Measurements from ENCODE around the gene VSIG4.
A peak's percentile ranks its signal among the peaks of the same experiment; 100 is the strongest.

VSIG4 gene

GRCh38 chrX:66009231-66009845 is 30.5 kb downstream of the VSIG4 start:
- Histone ChIP-seq H3K27me3 (ENCODE audit: insufficient read depth, poor library complexity, severe bottlenecking) (no peaks in the 10 kb centered on the region), H3K4me3 (replicated peaks; ENCODE audit: insufficient read depth, low read length) (no peak overlapping the region), H3K27ac (replicated peaks) (peak overlapping the region; percentile 100)
- TF ChIP-seq CTCF (IDR thresholded peaks at IDR 0.05; ENCODE audit: insufficient read depth, low read length) = no peak
- TF ChIP-seq GABPA (IDR thresholded peaks at IDR 0.05; ENCODE audit: low read depth) = no peak
- no peak for TF ChIP-seq REST (IDR thresholded peaks at IDR 0.05; ENCODE audit: insufficient replicate concordance, low read depth)
- TF ChIP-seq POLR2AphosphoS5 (IDR thresholded peaks at IDR 0.05; ENCODE audit: low read depth) = no peak
- TF ChIP-seq SPI1 (IDR thresholded peaks at IDR 0.05; ENCODE audit: borderline replicate concordance, low read depth) = no peak
- no peak for DNase-seq (ENCODE audit: low read depth in 1 of 2, low spot score in 1 of 2)

GRCh38 chrX:66008328-66008970 is 31.4 kb downstream of the VSIG4 start:
- H3K27ac ChIP-seq (replicated peaks) = peak overlapping the region; percentile 64

More at GRCh38 chrX:66008328-66008970, 31.4 kb downstream of the VSIG4 start:
- H3K27me3 ChIP-seq (ENCODE audit: insufficient read depth, poor library complexity, severe bottlenecking) = no peaks in the 10 kb centered on the region
- TF ChIP-seq SPI1 (IDR thresholded peaks at IDR 0.05; ENCODE audit: borderline replicate concordance, low read depth) (no peak), REST (IDR thresholded peaks at IDR 0.05; ENCODE audit: insufficient replicate concordance, low read depth) (no peak), CTCF (IDR thresholded peaks at IDR 0.05; ENCODE audit: insufficient read depth, low read length) (no peak), GABPA (IDR thresholded peaks at IDR 0.05; ENCODE audit: low read depth) (no peak), POLR2AphosphoS5 (IDR thresholded peaks at IDR 0.05; ENCODE audit: low read depth) (no peak)
- no peak overlapping the region for H3K4me3 ChIP-seq (replicated peaks; ENCODE audit: insufficient read depth, low read length)
- no peak for DNase-seq (ENCODE audit: low read depth in 1 of 2, low spot score in 1 of 2)
